ENCODE measurements around the gene ATG9A. TPM values are rescaled to one million over a fixed set of nuclear protein-coding genes. Genes with fewer than 3 reads are reported as not detected.

Gene ATG9A
- total RNA-seq, 1 experiment from 2014 or later, result 42.9 TPM

- TF ChIP-seq, protein P1, sequence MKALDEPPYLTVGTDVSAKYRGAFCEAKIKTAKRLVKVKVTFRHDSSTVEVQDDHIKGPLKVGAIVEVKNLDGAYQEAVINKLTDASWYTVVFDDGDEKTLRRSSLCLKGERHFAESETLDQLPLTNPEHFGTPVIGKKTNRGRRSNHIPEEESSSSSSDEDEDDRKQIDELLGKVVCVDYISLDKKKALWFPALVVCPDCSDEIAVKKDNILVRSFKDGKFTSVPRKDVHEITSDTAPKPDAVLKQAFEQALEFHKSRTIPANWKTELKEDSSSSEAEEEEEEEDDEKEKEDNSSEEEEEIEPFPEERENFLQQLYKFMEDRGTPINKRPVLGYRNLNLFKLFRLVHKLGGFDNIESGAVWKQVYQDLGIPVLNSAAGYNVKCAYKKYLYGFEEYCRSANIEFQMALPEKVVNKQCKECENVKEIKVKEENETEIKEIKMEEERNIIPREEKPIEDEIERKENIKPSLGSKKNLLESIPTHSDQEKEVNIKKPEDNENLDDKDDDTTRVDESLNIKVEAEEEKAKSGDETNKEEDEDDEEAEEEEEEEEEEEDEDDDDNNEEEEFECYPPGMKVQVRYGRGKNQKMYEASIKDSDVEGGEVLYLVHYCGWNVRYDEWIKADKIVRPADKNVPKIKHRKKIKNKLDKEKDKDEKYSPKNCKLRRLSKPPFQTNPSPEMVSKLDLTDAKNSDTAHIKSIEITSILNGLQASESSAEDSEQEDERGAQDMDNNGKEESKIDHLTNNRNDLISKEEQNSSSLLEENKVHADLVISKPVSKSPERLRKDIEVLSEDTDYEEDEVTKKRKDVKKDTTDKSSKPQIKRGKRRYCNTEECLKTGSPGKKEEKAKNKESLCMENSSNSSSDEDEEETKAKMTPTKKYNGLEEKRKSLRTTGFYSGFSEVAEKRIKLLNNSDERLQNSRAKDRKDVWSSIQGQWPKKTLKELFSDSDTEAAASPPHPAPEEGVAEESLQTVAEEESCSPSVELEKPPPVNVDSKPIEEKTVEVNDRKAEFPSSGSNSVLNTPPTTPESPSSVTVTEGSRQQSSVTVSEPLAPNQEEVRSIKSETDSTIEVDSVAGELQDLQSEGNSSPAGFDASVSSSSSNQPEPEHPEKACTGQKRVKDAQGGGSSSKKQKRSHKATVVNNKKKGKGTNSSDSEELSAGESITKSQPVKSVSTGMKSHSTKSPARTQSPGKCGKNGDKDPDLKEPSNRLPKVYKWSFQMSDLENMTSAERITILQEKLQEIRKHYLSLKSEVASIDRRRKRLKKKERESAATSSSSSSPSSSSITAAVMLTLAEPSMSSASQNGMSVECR (CRISPR knock-in tag; IDR thresholded peaks at IDR 0.05; ENCODE audit: borderline replicate concordance), result 0 out of 2 replicates have a peak, but pooled peaks have one; percentile 60
- TF ChIP-seq ESRRA (CRISPR knock-in tag; IDR thresholded peaks at IDR 0.05; ENCODE audit: borderline replicate concordance) (peak; percentile 46; the same call in 1 of the 2 replicates), ZNF219 (CRISPR knock-in tag; IDR thresholded peaks at IDR 0.05; ENCODE audit: borderline replicate concordance) (no peak), NFE2L1 (CRISPR knock-in tag; IDR thresholded peaks at IDR 0.05) (peak; percentile 79), JAZF1 (CRISPR knock-in tag; IDR thresholded peaks at IDR 0.05) (no peak), RELA (CRISPR knock-in tag; IDR thresholded peaks at IDR 0.05; ENCODE audit: borderline replicate concordance) (0 out of 2 replicates have a peak, but pooled peaks have one; percentile 50), MAX (CRISPR knock-in tag; IDR thresholded peaks at IDR 0.05) (peak; percentile 99), FOXJ3 (CRISPR knock-in tag; IDR thresholded peaks at IDR 0.05; ENCODE audit: borderline replicate concordance) (no peak), ZNF532 (CRISPR knock-in tag; IDR thresholded peaks at IDR 0.05; ENCODE audit: borderline replicate concordance) (no peak), CTCF (IDR thresholded peaks at IDR 0.05) (no peak), TP53 (CRISPR knock-in tag; IDR thresholded peaks at IDR 0.05) (peak; percentile 19; the same call in 1 of the 2 replicates), ETV6 (CRISPR knock-in tag; IDR thresholded peaks at IDR 0.05) (peak; percentile 51; the same call in 1 of the 2 replicates), ZNF396 (CRISPR knock-in tag; IDR thresholded peaks at IDR 0.05; ENCODE audit: borderline replicate concordance) (no peak), HMGA2 (CRISPR knock-in tag; IDR thresholded peaks at IDR 0.05) (no peak), AFF4 (CRISPR knock-in tag; IDR thresholded peaks at IDR 0.05; ENCODE audit: borderline replicate concordance) (no peak)
- TF ChIP-seq, protein P2, sequence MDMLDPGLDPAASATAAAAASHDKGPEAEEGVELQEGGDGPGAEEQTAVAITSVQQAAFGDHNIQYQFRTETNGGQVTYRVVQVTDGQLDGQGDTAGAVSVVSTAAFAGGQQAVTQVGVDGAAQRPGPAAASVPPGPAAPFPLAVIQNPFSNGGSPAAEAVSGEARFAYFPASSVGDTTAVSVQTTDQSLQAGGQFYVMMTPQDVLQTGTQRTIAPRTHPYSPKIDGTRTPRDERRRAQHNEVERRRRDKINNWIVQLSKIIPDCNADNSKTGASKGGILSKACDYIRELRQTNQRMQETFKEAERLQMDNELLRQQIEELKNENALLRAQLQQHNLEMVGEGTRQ (CRISPR knock-in tag; IDR thresholded peaks at IDR 0.05), result peak; percentile 39
Observed at GRCh38 chr2:219252900-219253752, 23.7 kb upstream of the ATG9A start, which contains the start of gene TUBA4B (continued).
